ENCODE measurements around the gene NPS. TPM values are rescaled to one million over a fixed set of nuclear protein-coding genes. Genes with fewer than 3 reads are reported as not detected.

NPS gene
- total RNA-seq, result not detected in 2 replicates

GRCh38 chr10:127549009-127549408 lies at the start of gene NPS:
Gene NPS (plus strand): TSS chr10:127549309. CDS start chr10:127549369, 60 bp downstream.
- intact Hi-C loops (cut with micrococcal nuclease), result no loop called here

- intact Hi-C loops (cut with micrococcal nuclease), result no loop called here
Measured at GRCh38 chr10:127500127-127500526, 49.0 kb upstream of the NPS start.

- intact Hi-C loops (cut with micrococcal nuclease), result no loop called here
Measured at GRCh38 chr10:127506094-127506493, 43.0 kb upstream of the NPS start.

GRCh38 chr10:127522298-127522697 lies 26.8 kb upstream of the NPS start:
- intact Hi-C loops (cut with micrococcal nuclease), result no loop called here

GRCh38 chr10:127523476-127523875 lies 25.6 kb upstream of the NPS start:
- intact Hi-C loops (cut with micrococcal nuclease), result no loop called here

- intact Hi-C loops (cut with micrococcal nuclease), result no loop called here
Measured at GRCh38 chr10:127524229-127524628, 24.9 kb upstream of the NPS start.

- intact Hi-C loops (cut with micrococcal nuclease), result no loop called here
Measured at GRCh38 chr10:127524908-127525665, 24.0 kb upstream of the NPS start.

GRCh38 chr10:127525686-127526085 lies 23.4 kb upstream of the NPS start:
- intact Hi-C loops (cut with micrococcal nuclease), result no loop called here

- intact Hi-C loops (cut with micrococcal nuclease), result no loop called here
Measured at GRCh38 chr10:127526161-127526560, 22.9 kb upstream of the NPS start.

- intact Hi-C loops (cut with micrococcal nuclease), result no loop called here
Measured at GRCh38 chr10:127527320-127527719, 21.8 kb upstream of the NPS start.

GRCh38 chr10:127527891-127528290 lies 21.2 kb upstream of the NPS start:
- intact Hi-C loops (cut with micrococcal nuclease), result no loop called here

- intact Hi-C loops (cut with micrococcal nuclease), result no loop called here
Measured at GRCh38 chr10:127532193-127532592, 16.9 kb upstream of the NPS start.

GRCh38 chr10:127532659-127533058 lies 16.4 kb upstream of the NPS start:
- intact Hi-C loops (cut with micrococcal nuclease), result no loop called here

GRCh38 chr10:127534074-127534473 lies 15.0 kb upstream of the NPS start:
- intact Hi-C loops (cut with micrococcal nuclease), result no loop called here

GRCh38 chr10:127534496-127534895 lies 14.6 kb upstream of the NPS start:
- intact Hi-C loops (cut with micrococcal nuclease), result no loop called here

- intact Hi-C loops (cut with micrococcal nuclease), result no loop called here
Measured at GRCh38 chr10:127535802-127536515, 13.2 kb upstream of the NPS start.

GRCh38 chr10:127536972-127537760 lies 11.9 kb upstream of the NPS start:
- intact Hi-C loops (cut with micrococcal nuclease), result no loop called here

- intact Hi-C loops (cut with micrococcal nuclease), result no loop called here
Measured at GRCh38 chr10:127537924-127538323, 11.2 kb upstream of the NPS start.

GRCh38 chr10:127548022-127548421 lies 1.1 kb upstream of the NPS start:
- intact Hi-C loops (cut with micrococcal nuclease), result no loop called here

- intact Hi-C loops (cut with micrococcal nuclease), result no loop called here
Measured at GRCh38 chr10:127550861-127551260, 1.8 kb downstream of the NPS start.

GRCh38 chr10:127552446-127552845 lies 3.3 kb downstream of the NPS start:
- intact Hi-C loops (cut with micrococcal nuclease), result no loop called here

GRCh38 chr10:127553417-127553816 lies 4.3 kb downstream of the NPS start:
- intact Hi-C loops (cut with micrococcal nuclease), result no loop called here

Measured in T-helper 2 cell treated with Interferon-gamma antibody and Interleukin-4, amounts not matched to agents 100 ng/mL and 5 ng/mL, for 36 hours (primary cell).